ENCODE measurements around the gene CACNG4.

GRCh38 chr17:67079491-67079890 is 115.0 kb downstream of the CACNG4 start:
- TF ChIP-seq HDAC2 (IDR thresholded peaks at IDR 0.05) (no peak), BHLHE40 (IDR thresholded peaks at IDR 0.05; ENCODE audit: low read depth, low read length) (no peak), CTCF (IDR thresholded peaks at IDR 0.05) (no peak), NFE2L2 (conservative IDR thresholded peaks at IDR 0.05; ENCODE audit: low read length) (no peak), RAD21 (conservative IDR thresholded peaks at IDR 0.05 in 1 of 2, IDR thresholded peaks at IDR 0.05 in 1 of 2) (no peak), MYC (IDR thresholded peaks at IDR 0.05; ENCODE audit: borderline replicate concordance, low read length) (no peak), CHD4 (IDR thresholded peaks at IDR 0.05; ENCODE audit: borderline replicate concordance) (no peak), ESRRA (IDR thresholded peaks at IDR 0.05; ENCODE audit: borderline replicate concordance, low read length) (no peak), POLR2A (IDR thresholded peaks at IDR 0.05; ENCODE audit: low read length) (no peak), GATA3 (IDR thresholded peaks at IDR 0.05; ENCODE audit: borderline replicate concordance) (no peak), HOXA7 (CRISPR knock-in tag; IDR thresholded peaks at IDR 0.05) (no peak), RFX5 (IDR thresholded peaks at IDR 0.05) (no peak)
- TF ChIP-seq, protein P1, sequence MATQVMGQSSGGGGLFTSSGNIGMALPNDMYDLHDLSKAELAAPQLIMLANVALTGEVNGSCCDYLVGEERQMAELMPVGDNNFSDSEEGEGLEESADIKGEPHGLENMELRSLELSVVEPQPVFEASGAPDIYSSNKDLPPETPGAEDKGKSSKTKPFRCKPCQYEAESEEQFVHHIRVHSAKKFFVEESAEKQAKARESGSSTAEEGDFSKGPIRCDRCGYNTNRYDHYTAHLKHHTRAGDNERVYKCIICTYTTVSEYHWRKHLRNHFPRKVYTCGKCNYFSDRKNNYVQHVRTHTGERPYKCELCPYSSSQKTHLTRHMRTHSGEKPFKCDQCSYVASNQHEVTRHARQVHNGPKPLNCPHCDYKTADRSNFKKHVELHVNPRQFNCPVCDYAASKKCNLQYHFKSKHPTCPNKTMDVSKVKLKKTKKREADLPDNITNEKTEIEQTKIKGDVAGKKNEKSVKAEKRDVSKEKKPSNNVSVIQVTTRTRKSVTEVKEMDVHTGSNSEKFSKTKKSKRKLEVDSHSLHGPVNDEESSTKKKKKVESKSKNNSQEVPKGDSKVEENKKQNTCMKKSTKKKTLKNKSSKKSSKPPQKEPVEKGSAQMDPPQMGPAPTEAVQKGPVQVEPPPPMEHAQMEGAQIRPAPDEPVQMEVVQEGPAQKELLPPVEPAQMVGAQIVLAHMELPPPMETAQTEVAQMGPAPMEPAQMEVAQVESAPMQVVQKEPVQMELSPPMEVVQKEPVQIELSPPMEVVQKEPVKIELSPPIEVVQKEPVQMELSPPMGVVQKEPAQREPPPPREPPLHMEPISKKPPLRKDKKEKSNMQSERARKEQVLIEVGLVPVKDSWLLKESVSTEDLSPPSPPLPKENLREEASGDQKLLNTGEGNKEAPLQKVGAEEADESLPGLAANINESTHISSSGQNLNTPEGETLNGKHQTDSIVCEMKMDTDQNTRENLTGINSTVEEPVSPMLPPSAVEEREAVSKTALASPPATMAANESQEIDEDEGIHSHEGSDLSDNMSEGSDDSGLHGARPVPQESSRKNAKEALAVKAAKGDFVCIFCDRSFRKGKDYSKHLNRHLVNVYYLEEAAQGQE (IDR thresholded peaks at IDR 0.05): no peak

All from A549 (cell line).